H1 (cell line): ENCODE data around the gene DAND5. TPM values are rescaled to one million over a fixed set of nuclear protein-coding genes. Genes with fewer than 3 reads are reported as not detected.

Experiments used
- CTCF ChIA-PET: fragments of 300-600 bp; sonication (Branson Sonifier 250); formaldehyde crosslinking; loops from one replicate; lab custom pipeline; 2021; ENCODE audit not compliant: partially characterized antibody; lab: Charles Lee
- POLR2A ChIA-PET: fragments of 300-600 bp; sonication (Branson Sonifier 250); formaldehyde crosslinking; loops from one replicate; lab custom pipeline; 2021; ENCODE audit warnings: inconsistent platforms; ENCODE audit not compliant: partially characterized antibody; lab: Charles Lee
- DNase-seq, 2 experiments: peaks; one replicate each; pipeline versions ENCODE4 v3.0.0 to v3.0.0-alpha.2; 2010 to 2022; ENCODE audit warnings: low spot score in 2 of 2, low read depth in 1 of 2, mixed read lengths in 1 of 2
- FAIRE-seq: peaks from 2 replicates; lab custom pipeline; 2011; peaks lifted over from hg19 to GRCh38; lab: Jason Lieb, UNC
- H2AFZ ChIP-seq: 2 replicates; pipeline ENCODE4 v1.8.1; 2012; ENCODE audit warnings: low read length, inconsistent platforms
- H2AK5ac ChIP-seq: 2 replicates; pipeline ENCODE4 v1.6.1; 2013; ENCODE audit warnings: low read depth, low read length
- H2BK120ac ChIP-seq: replicated peaks from 2 replicates; pipeline ENCODE3; 2013; ENCODE audit warnings: low read depth, low read length, inconsistent platforms
- H2BK12ac ChIP-seq: 2 replicates; pipeline ENCODE4 v1.6.1; 2013; ENCODE audit warnings: low read depth, low read length
- H2BK15ac ChIP-seq: 2 replicates; pipeline ENCODE4 v1.6.1; 2013; ENCODE audit warnings: low read length
- H2BK20ac ChIP-seq: 2 replicates; pipeline ENCODE4 v1.6.1; 2013; ENCODE audit warnings: low read length
- H2BK5ac ChIP-seq: 2 replicates; pipeline ENCODE4 v1.6.1; 2013; ENCODE audit warnings: low read depth, low read length
- H3K14ac ChIP-seq: 2 replicates; pipeline ENCODE4 v1.6.1; 2013; ENCODE audit warnings: inconsistent platforms; ENCODE audit not compliant: insufficient read length
- H3K18ac ChIP-seq: 2 replicates; pipeline ENCODE4 v1.6.1; 2013; ENCODE audit warnings: low read length; ENCODE audit errors: extremely low read depth
- H3K23ac ChIP-seq: 2 replicates; pipeline ENCODE4 v1.6.1; 2013; ENCODE audit warnings: inconsistent platforms; ENCODE audit not compliant: insufficient read length
- H3K23me2 ChIP-seq: 2 replicates; pipeline ENCODE4 v1.6.1; 2013; ENCODE audit warnings: low read depth, low read length
- H3K27ac ChIP-seq: 2 replicates; pipeline ENCODE4 v1.6.1; 2011; ENCODE audit warnings: low read depth, low read length, inconsistent platforms
- H3K27me3 ChIP-seq, 4 experiments: replicated peaks in 1 of 4; 1 replicate in 1 of 4; 2 replicates in 3 of 4; pipeline versions ENCODE4 v1.6.1 to v1.8.1; 2011 to 2013; ENCODE audit warnings: low read length in 3 of 4, mild to moderate bottlenecking in 3 of 4, inconsistent platforms in 2 of 4, mixed read lengths in 2 of 4, moderate library complexity in 1 of 4; ENCODE audit not compliant: control insufficient read depth in 3 of 4, insufficient read depth in 3 of 4; ENCODE audit errors: extremely low read depth in 1 of 4
- H3K36me3 ChIP-seq, 4 experiments: 2 replicates each; pipeline versions ENCODE4 v1.6.1 to v1.8.1; 2011 to 2013; ENCODE audit warnings: mild to moderate bottlenecking in 4 of 4, low read length in 3 of 4, moderate library complexity in 2 of 4, control low read depth in 1 of 4, inconsistent platforms in 1 of 4; ENCODE audit not compliant: insufficient read depth in 4 of 4, control insufficient read depth in 2 of 4
- H3K4ac ChIP-seq: replicated peaks from 2 replicates; pipeline ENCODE3; 2013; ENCODE audit warnings: low read length, low read depth, mixed read lengths, inconsistent platforms; ENCODE audit not compliant: insufficient read length
- H3K4me1 ChIP-seq, 4 experiments: replicated peaks in 1 of 4; 1 replicate in 1 of 4; 2 replicates in 3 of 4; pipeline versions ENCODE4 v1.6.1 to v1.8.1; 2011 to 2013; ENCODE audit warnings: low read length in 3 of 4, inconsistent platforms in 2 of 4, mixed read lengths in 1 of 4; ENCODE audit not compliant: insufficient read depth in 4 of 4, control insufficient read depth in 3 of 4
- H3K4me2 ChIP-seq, 2 experiments: 2 replicates each; pipeline versions ENCODE4 v1.6.1 to v1.8.1; 2011 to 2013; ENCODE audit warnings: low read depth in 2 of 2, low read length in 2 of 2, control low read depth in 1 of 2, inconsistent platforms in 1 of 2, mild to moderate bottlenecking in 1 of 2; ENCODE audit not compliant: insufficient read depth in 1 of 2
- H3K4me3 ChIP-seq, 4 experiments: fragments of 200-600, 300-600 bp in 1 of 4; sonication (generic), shearing (Covaris generic), sonication (Bioruptor Twin) in 1 of 4; 2 replicates each; pipeline versions ENCODE4 v1.5.1 to v1.8.1; 2011 to 2016; ENCODE audit warnings: low read length in 4 of 4, low read depth in 3 of 4, control low read depth in 2 of 4, inconsistent platforms in 2 of 4, mild to moderate bottlenecking in 2 of 4, mixed read lengths in 1 of 4, moderate library complexity in 1 of 4; ENCODE audit not compliant: insufficient read depth in 2 of 4; ENCODE audit errors: extremely low read depth in 1 of 4
- H3K56ac ChIP-seq: replicated peaks from 2 replicates; pipeline ENCODE3; 2013; ENCODE audit warnings: low read depth, mild to moderate bottlenecking, mixed read lengths, low read length, inconsistent platforms; ENCODE audit not compliant: insufficient read length
- H3K79me1 ChIP-seq: 2 replicates; pipeline ENCODE4 v1.6.1; 2013; ENCODE audit warnings: low read depth, low read length, control low read depth
- H3K79me2 ChIP-seq, 2 experiments: 2 replicates each; pipeline versions ENCODE4 v1.6.1 to v1.8.1; 2012 to 2013; ENCODE audit warnings: low read length in 2 of 2, mild to moderate bottlenecking in 2 of 2, inconsistent platforms in 1 of 2; ENCODE audit not compliant: insufficient read depth in 2 of 2, control insufficient read depth in 1 of 2
- H3K9ac ChIP-seq, 4 experiments: replicated peaks in 1 of 4; 1 replicate in 1 of 4; 2 replicates in 3 of 4; pipeline versions ENCODE4 v1.6.1 to v1.8.1; 2011 to 2013; ENCODE audit warnings: low read depth in 3 of 4, low read length in 3 of 4, control low read depth in 2 of 4, mild to moderate bottlenecking in 2 of 4, moderate library complexity in 2 of 4, inconsistent platforms in 1 of 4; ENCODE audit errors: extremely low read depth in 1 of 4
- H3K9me3 ChIP-seq, 2 experiments: 2 replicates each; pipeline versions ENCODE4 v1.6.1 to v1.8.1; 2012 to 2013; ENCODE audit warnings: mild to moderate bottlenecking in 2 of 2, moderate library complexity in 2 of 2, control low read depth in 1 of 2, inconsistent platforms in 1 of 2, low read depth in 1 of 2, low read length in 1 of 2, mixed read lengths in 1 of 2; ENCODE audit not compliant: insufficient read depth in 2 of 2
- H4K20me1 ChIP-seq, 2 experiments: replicated peaks in 1 of 2; 2 replicates each; pipeline versions ENCODE3 to v1.8.1; 2011 to 2013; ENCODE audit warnings: inconsistent platforms in 2 of 2, low read length in 2 of 2, mild to moderate bottlenecking in 1 of 2; ENCODE audit not compliant: insufficient read depth in 2 of 2, control insufficient read depth in 1 of 2
- H4K5ac ChIP-seq: 2 replicates; pipeline ENCODE4 v1.6.1; 2013; ENCODE audit warnings: low read length, low read depth, mixed read lengths, inconsistent platforms; ENCODE audit not compliant: insufficient read length
- H4K8ac ChIP-seq: 2 replicates; pipeline ENCODE4 v1.8.0; 2013; ENCODE audit warnings: mild to moderate bottlenecking, moderate library complexity, low read length, inconsistent platforms; ENCODE audit not compliant: insufficient read depth; ENCODE audit errors: extremely low read depth
- H4K91ac ChIP-seq: replicated peaks from 2 replicates; pipeline ENCODE3; 2013; ENCODE audit warnings: low read length, mixed read lengths, inconsistent platforms; ENCODE audit not compliant: insufficient read length
- ASH2L ChIP-seq: fragments of 200-600, 300-600 bp; sonication (generic); IDR thresholded peaks from one replicate; pipeline ENCODE4 v1.7.1; 2017; ENCODE audit warnings: low read length
- KDM4A ChIP-seq: IDR thresholded peaks from one replicate; pipeline ENCODE4 v1.7.1; 2012; ENCODE audit warnings: low read depth, mild to moderate bottlenecking, moderate library complexity, low read length, inconsistent platforms; ENCODE audit not compliant: severe bottlenecking
- POLR2AphosphoS5 ChIP-seq: IDR thresholded peaks from 2 replicates; pipeline ENCODE4 v1.6.1; 2011; ENCODE audit warnings: low read depth, low read length
- RAD21 ChIP-seq, 2 experiments: IDR thresholded peaks in 1 of 2; conservative IDR thresholded peaks in 1 of 2; 2 replicates each; pipeline ENCODE4 v1.6.1; 2011; ENCODE audit warnings: low read depth in 2 of 2, low read length in 2 of 2, improper control_type of control experiment in 1 of 2, inconsistent platforms in 1 of 2, mild to moderate bottlenecking in 1 of 2, moderate library complexity in 1 of 2
- SP4 ChIP-seq: IDR thresholded peaks from 2 replicates; pipeline ENCODE4 v1.6.1; 2012; ENCODE audit warnings: low read length, inconsistent platforms
- TAF7 ChIP-seq: optimal IDR thresholded peaks from 2 replicates; pipeline ENCODE3; 2011; ENCODE audit warnings: low read depth, mild to moderate bottlenecking, inconsistent platforms, low read length, moderate library complexity, borderline replicate concordance
- TEAD4 ChIP-seq: IDR thresholded peaks from 2 replicates; pipeline ENCODE4 v1.6.1; 2012; ENCODE audit warnings: low read depth, low read length, inconsistent platforms, mixed read lengths
- WGBS, 2 experiments: shearing (Covaris generic) in 1 of 2; methylation state at CpG; one replicate each; pipeline versions ENCODE4 v1.1.6 to v1.1.7; 2013 to 2015; ENCODE audit warnings: low lambda C conversion rate in 2 of 2, mixed read lengths in 2 of 2, inconsistent platforms in 1 of 2, low coverage in 1 of 2, missing lambda C conversion rate in 1 of 2; ENCODE audit not compliant: insufficient replicate concordance in 2 of 2, insufficient coverage in 1 of 2, insufficient read length in 1 of 2; ENCODE audit errors: extremely low coverage in 1 of 2, missing lambda C conversion rate in 1 of 2; 5-methylcytosine and 5-hydroxymethylcytosine counted together
- polyA plus RNA-seq, 7 experiments: library from polyadenylated mRNA; depleted of rRNA in 3 of 7; stranded (reverse) in 5 of 7; unstranded in 2 of 7; fragments of >200 nt in 5 of 7; fragments of 200-250 nt in 2 of 7; gene quantifications; 1 replicate in 5 of 7; 2 replicates in 1 of 7; 4 replicates in 1 of 7; pipeline versions ENCODE4 v1.2.1 to v1.2.3, GENCODE V29; 2011 to 2013; ENCODE audit warnings: missing spikeins in 2 of 7, mixed read lengths in 2 of 7
- total RNA-seq: library from RNA; stranded (reverse); fragmentation: NEBNext Ultra II Directional; extraction: Animal tissue kit (Norgen Biotek cat#: 25700); gene quantifications from 2 replicates; pipeline ENCODE4 v1.2.1, GENCODE V29; 2021

DAND5 gene
- total and polyA plus RNA-seq, 2 of the 8 experiments (the other 6 are each of a cell fraction or from before 2014, with no cell fraction given): 0.14 to 0.17 TPM

- Histone ChIP-seq H3K4me3 (peak overlapping the region in 3 of 4 experiments; percentile 27 to 54 (median 46); a peak in 5 of 8 replicates), H2AK5ac (no peak overlapping the region), H3K79me1 (no peaks in the 10 kb centered on the region), H4K5ac (peak overlapping the region; percentile 84), H3K23me2 (no peaks in the 10 kb centered on the region), H2BK120ac (no peak overlapping the region), H3K36me3 (no peaks in the 10 kb centered on the region), H3K9ac (peak overlapping the region in 2 of 4 experiments; percentile 25 to 36; a peak in 4 of 7 replicates), H2AFZ (peak overlapping the region; percentile 81), H3K27ac (peak overlapping the region; percentile 34; the same call in 1 of the 2 replicates), H3K4me2 (peak overlapping the region; percentile 4 to 64; a peak in 3 of 4 replicates), H4K20me1 (no peaks in the 10 kb centered on the region), H2BK15ac (peak overlapping the region; percentile 99; the same call in 1 of the 2 replicates), H3K18ac (peak overlapping the region; percentile 99), H3K9me3 (no peaks in the 10 kb centered on the region; a peak in 1 of 4 replicates), H3K14ac (no peak overlapping the region), H2BK20ac (peak overlapping the region; percentile 80; the same call in 1 of the 2 replicates), H3K23ac (no peak overlapping the region), H2BK5ac (peak overlapping the region; percentile 87; the same call in 1 of the 2 replicates), H4K91ac (peak overlapping the region; percentile 91), H3K4ac (peak overlapping the region; percentile 74), H2BK12ac (no peak overlapping the region; the same call in 1 of the 2 replicates), H3K79me2 (no peaks in the 10 kb centered on the region), H3K56ac (peak overlapping the region; percentile 86), H4K8ac (peak overlapping the region; percentile 74; the same call in 1 of the 2 replicates), H3K27me3 (no peaks in the 10 kb centered on the region), H3K4me1 (peaks cover 0 to 6% (median 2%) of the 10 kb centered on the region in 4 experiments; a peak in 2 of 7 replicates)
- POLR2A ChIA-PET: interaction anchor here (0.7 to 7.1 kb wide), 20 partner anchors 11 to 187 kb away, joined by 3 to 67 read pairs (median 4); partner anchors contain the start of genes CALR, GADD45GIP1, KLF1 and NACC1
- FAIRE-seq: no peak
- WGBS, 2 experiments: 3% methylated on average over 34 of the region's 34 CpGs; no CpG with 5 or more reads in 1 of the 2 experiments
- CTCF ChIA-PET: interaction anchor here (0.7 to 7.6 kb wide), 68 partner anchors 11 to 1077 kb away, joined by 3 to 154 read pairs (median 4); partner anchors contain the start of genes CALR, DNASE2, GADD45GIP1 and GCDH
- DNase-seq: peak; percentile 59 to 97
- TF ChIP-seq TEAD4: no peak
- TF ChIP-seq KDM4A: peak; percentile 28
- TF ChIP-seq POLR2AphosphoS5: peak; percentile 49; the same call in 1 of the 2 replicates
- no peak for TF ChIP-seq ASH2L
- peak; percentile 54 to 65 for TF ChIP-seq RAD21 (IDR thresholded peaks at IDR 0.05 in 1 of 2, conservative IDR thresholded peaks at IDR 0.05 in 1 of 2; ENCODE audit: low read depth in 2 of 2, low read length in 2 of 2)
- peak; percentile 63 for TF ChIP-seq TAF7
- no peak for TF ChIP-seq SP4
Measured at GRCh38 chr19:12965017-12965811, 4.2 kb upstream of the DAND5 start.
